Right atrium auricular region (tissue), 2 donors: ENCODE results near the gene HPCAL1. TPM values are rescaled to one million over a fixed set of nuclear protein-coding genes. Genes with fewer than 3 reads are reported as not detected.

Source experiments
- DNase-seq: peaks from one replicate; pipeline ENCODE4 v3.0.0-alpha.2; 2019; ENCODE audit warnings: low spot score
- H3K27ac ChIP-seq, 2 donors: fragments of 200-600 bp; sonication (generic); 1 replicate in 1 of 2; 2 replicates in 1 of 2; pipeline ENCODE4 v1.5.1; 2016 to 2019
- H3K27me3 ChIP-seq, 2 donors: fragments of 200-600 bp; sonication (generic); one replicate each; pipeline versions ENCODE4 v1.5.1 to v1.6.0; 2017 to 2019
- H3K36me3 ChIP-seq: fragments of 200-600 bp; sonication (generic); one replicate; pipeline ENCODE4 v1.5.1; 2016
- H3K4me1 ChIP-seq, 2 donors: fragments of 200-600 bp; sonication (generic); one replicate each; pipeline versions ENCODE4 v1.5.1 to v1.6.0; 2017 to 2019
- H3K4me3 ChIP-seq, 2 donors: fragments of 200-600 bp; sonication (generic); 1 replicate in 1 of 2; 2 replicates in 1 of 2; pipeline ENCODE4 v1.5.1; 2017 to 2019; ENCODE audit warnings: mild to moderate bottlenecking in 1 of 2, moderate library complexity in 1 of 2
- H3K9me3 ChIP-seq, 2 donors: fragments of 200-600 bp; sonication (generic); one replicate each; pipeline ENCODE4 v1.5.1; 2019
- CTCF ChIP-seq, 2 donors: fragments of 200-600 bp; sonication (generic); IDR thresholded peaks; one replicate each; pipeline ENCODE4 v1.5.1; 2019; ENCODE audit warnings: antibody characterized with exemption in 2 of 2
- total RNA-seq, 2 donors: library from RNA; depleted of rRNA; stranded (reverse); fragments of >200 nt; gene quantifications; one replicate each; pipeline ENCODE4 v1.1.0, GENCODE V29; 2016

HPCAL1 gene
- total RNA-seq, 2 donors from 2014 or later, result 28.7 to 35.5 TPM

DNA sequence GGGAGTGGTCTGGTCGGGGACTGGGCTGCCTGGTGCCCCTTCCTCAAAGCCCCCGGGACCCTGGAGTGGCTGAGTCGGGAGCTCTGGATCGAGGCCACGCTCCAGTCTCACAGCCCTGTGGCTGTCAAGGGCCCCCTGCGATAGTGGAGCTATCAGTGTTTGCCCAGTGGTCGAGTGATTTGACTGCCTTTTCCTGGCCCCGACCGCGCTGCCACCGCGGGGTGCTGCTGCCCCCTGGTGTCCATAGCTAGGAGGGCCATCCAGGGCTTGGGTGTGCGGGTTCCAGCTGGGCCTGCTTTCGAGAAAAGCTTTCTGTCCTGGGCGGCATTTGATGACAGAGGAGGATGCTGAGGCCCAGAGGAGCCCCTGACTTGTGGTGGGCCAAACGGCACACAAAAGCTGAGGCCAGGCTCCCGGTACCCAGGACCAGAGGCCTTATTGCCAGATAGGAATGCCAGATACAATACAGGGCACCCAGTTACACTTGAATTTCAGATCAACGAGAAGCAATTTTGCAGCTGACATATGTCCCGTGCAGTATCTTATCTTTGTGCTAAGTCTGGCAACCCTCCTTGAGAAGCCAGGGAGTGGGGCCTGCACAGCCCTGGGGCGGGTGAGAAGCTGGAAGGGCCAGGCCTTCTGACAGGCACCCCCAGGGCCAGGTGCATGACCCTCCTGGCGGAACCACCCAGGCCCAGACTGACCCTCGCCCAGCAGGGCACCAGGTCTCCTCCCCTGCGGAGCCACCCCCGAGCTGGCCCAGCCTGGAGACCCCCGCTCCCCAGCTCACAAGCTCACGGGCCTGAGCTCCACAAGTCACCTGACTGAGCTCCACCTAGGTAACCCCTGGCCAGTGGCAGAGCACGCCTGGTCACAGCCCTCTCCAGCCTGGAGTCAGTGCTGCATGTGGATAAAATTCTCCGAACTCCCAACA lies 132.4 kb downstream of the HPCAL1 start:
- H3K4me1 ChIP-seq, result peaks cover 0 to 9% of the 10 kb centered on the region in 2 donors
- H3K27me3 ChIP-seq, result no peaks in the 10 kb centered on the region
- H3K36me3 ChIP-seq, result peaks cover 6% of the 10 kb centered on the region
- no peak overlapping the region for H3K27ac ChIP-seq
- no peak overlapping the region for H3K4me3 ChIP-seq
- DNase-seq, result peak; percentile 75
- H3K9me3 ChIP-seq, result no peaks in the 10 kb centered on the region
- TF ChIP-seq CTCF (IDR thresholded peaks at IDR 0.05), result peak; percentile 92 to 97

GRCh38 chr2:10435820-10436204 lies 133.1 kb downstream of the HPCAL1 start:
- H3K36me3 ChIP-seq, result peaks cover 13% of the 10 kb centered on the region
- no peaks in the 10 kb centered on the region for H3K27me3 ChIP-seq
- H3K4me1 ChIP-seq, result peaks cover 0 to 9% of the 10 kb centered on the region in 2 donors
- no peaks in the 10 kb centered on the region for H3K9me3 ChIP-seq
- no peak overlapping the region for H3K4me3 ChIP-seq
- H3K27ac ChIP-seq, result no peak overlapping the region
- DNase-seq, result no peak
- TF ChIP-seq CTCF (IDR thresholded peaks at IDR 0.05), result no peak

DNA sequence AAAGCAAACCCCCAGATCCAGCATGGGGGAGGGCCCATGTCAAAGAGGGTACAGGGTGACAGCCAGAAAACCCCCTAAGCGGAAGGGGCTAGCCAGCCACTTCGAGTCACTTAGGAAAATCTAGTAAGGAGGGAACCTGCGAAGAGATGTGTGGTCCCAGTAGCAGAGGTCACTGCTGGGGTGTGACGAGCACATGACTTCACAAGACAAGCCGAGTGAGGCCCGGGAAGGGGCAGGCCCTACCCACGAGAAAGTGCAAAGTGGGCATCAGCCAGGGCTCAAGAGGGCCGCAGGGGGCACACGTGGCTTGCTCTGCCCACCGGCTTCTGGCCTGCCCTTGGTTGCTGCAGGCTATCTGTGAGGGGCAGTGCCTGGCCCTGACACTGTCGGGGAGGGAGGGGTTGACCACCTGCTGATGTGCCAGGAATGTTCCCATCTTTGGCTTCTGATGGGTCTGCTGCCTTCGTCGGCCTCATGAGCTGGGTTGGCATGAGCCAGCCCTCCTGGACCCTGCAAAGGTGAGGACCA lies 133.9 kb downstream of the HPCAL1 start:
- no peaks in the 10 kb centered on the region for H3K27me3 ChIP-seq
- H3K36me3 ChIP-seq, result peaks cover 21% of the 10 kb centered on the region
- TF ChIP-seq CTCF (IDR thresholded peaks at IDR 0.05), result no peak
- no peaks in the 10 kb centered on the region for H3K9me3 ChIP-seq
- no peak for DNase-seq
- H3K27ac ChIP-seq, result no peak overlapping the region
- H3K4me3 ChIP-seq, result no peak overlapping the region
- H3K4me1 ChIP-seq, result peaks cover 0 to 9% of the 10 kb centered on the region in 2 donors

GRCh38 chr2:10437806-10438205 lies 135.1 kb downstream of the HPCAL1 start:
- DNase-seq, result no peak
- H3K4me3 ChIP-seq, result no peak overlapping the region
- no peaks in the 10 kb centered on the region for H3K27me3 ChIP-seq
- no peak for TF ChIP-seq CTCF (IDR thresholded peaks at IDR 0.05)
- no peak overlapping the region for H3K27ac ChIP-seq
- H3K4me1 ChIP-seq, result peaks cover 0 to 9% of the 10 kb centered on the region in 2 donors
- no peaks in the 10 kb centered on the region for H3K9me3 ChIP-seq
- peaks cover 33% of the 10 kb centered on the region for H3K36me3 ChIP-seq

- Histone ChIP-seq H3K27me3 (no peaks in the 10 kb centered on the region), H3K4me1 (peaks cover 0 to 9% of the 10 kb centered on the region in 2 donors), H3K36me3 (peaks cover 42% of the 10 kb centered on the region), H3K27ac (no peak overlapping the region), H3K4me3 (no peak overlapping the region), H3K9me3 (no peaks in the 10 kb centered on the region)
- TF ChIP-seq CTCF (IDR thresholded peaks at IDR 0.05), result no peak
- DNase-seq, result no peak
Observed at GRCh38 chr2:10438688-10439087, 136.0 kb downstream of the HPCAL1 start.
